NCI-H1417 treated with DMSO at 0.1 percent for 48 hours (cell line): ENCODE data around the gene BLOC1S4.
"Not testable (repeated sequence)": the region's sequence is repeated elsewhere in the genome, so short reads cannot be mapped to it uniquely, and the experiment has no call there.

Source experiments
- DNase-seq: peaks from one replicate; lab custom pipeline; 2025; lab: John Stamatoyannopoulos, UW

Gene BLOC1S4

DNA sequence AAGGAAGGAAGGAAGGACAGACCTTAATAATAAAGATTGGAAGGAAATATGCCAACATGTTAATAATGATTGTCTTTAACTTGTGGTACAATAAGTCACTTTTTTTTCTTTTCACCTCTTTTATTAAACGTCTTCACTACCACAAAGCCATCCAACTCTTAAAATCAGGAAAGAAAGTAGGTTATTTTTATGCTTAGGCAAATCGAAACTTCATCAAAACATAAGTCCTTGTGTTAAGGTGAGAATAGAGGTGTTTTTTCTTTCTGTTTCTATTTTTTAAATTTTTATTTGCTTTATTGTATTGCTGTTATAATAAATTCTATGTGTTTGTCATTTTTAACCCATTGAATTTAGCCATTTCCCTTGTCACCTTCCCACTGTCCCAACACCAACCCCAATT lies 26.5 kb downstream of the BLOC1S4 start:
- DNase-seq = no peak

DNA sequence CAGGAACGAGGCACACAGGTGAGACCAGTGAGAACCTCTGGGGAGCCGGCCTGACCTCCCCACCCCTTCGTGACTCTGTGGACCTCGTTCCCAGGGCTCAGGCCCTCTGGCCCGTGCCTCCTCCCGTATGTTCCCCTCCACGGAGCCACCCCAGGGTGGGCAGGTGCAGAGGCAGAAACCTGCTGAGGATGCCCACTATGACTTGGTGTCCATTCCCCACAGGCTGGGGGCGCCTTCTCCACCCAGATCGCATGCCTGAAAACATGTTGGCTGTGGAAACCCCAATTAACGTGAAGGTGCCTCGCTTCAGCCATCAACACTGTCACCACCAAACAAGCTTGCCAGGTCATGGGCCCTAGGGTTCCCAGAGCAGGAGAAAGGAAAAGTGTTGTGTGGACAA lies 27.0 kb downstream of the BLOC1S4 start:
- no peak for DNase-seq

DNA sequence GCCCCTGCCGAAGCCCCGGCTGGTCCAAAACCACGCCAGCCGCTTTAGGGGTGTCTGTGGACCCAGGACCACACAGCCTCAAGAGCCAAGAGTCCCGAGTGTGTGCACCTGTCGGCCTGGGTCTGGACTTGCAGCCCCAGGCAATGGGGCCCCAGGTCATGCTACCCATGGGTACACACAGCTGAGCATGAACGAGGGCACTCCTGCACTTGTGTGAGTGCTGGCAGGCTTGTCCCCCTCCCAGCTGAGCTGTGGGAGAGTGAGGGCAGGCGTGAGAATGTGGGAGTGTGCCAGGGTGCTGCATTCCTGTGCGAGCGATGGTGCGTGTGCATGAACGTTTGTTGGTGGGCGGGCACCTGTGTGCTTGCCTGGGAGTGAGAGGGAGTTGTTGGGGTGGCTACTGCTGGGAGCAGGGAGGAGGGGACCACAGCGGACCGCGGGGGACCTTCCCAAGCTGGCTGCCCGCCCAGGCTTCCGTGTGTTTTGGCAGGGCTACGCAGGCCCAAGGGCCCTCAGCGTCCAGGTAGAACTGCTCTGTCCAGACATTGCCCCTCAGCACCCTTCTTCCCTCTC lies 30.8 kb downstream of the BLOC1S4 start:
- DNase-seq = no peak

DNA sequence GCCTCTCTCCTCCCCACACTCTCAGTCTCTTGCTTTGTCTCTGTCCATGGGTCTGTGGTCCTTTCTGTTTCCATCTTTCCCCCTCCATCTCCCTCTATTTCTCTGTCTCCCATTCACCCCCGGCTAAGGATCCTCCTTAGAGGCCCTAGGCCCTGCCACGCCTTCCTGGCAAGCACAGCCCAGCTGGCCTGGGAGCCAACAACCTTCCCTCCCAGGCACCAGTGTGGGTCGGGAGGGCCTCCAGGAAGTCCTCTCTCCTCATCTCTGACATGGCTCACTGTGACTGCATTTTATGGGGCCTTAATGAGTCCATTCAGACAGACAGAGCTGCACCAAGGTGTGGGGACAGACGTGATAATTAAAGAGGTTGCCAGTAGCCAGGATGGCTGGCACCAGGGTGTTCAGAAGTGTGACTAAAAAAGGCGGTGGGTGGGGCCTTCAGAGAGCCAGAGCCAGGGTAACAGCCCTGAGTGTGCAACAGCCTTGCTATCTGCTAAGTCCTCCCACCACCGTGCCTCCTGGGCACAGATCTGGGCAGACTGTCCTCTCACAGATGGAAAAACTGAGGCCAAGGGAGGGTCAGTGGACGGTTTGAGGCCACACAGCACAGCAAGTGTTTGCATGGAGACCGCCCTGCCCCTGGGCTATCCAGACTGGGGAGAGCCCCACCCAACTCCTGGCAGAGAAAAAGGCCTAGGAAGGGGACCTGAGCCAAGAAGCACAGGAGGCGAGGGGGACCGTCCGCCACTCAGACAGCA lies 31.5 kb downstream of the BLOC1S4 start:
- DNase-seq = no peak

DNA sequence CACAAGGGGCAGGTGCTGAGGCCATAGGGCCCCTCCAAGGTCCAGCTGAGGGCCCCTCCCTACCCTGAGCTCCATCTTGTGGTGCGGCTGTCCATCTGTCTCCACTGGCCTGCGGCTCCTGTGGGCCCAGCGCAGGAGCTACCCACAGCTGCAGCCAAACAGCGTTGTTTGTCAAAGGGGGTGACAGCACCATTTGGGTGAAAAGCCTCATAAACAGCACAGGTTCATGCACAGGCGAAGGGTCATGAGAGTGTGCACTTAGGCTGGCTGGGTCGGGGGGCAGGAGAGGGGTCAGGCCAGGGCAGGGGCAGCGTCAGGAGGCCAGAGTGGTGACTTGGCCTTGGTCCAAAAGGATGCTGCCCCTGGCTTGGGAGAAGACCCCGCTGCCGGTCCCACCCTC lies 32.3 kb downstream of the BLOC1S4 start:
- DNase-seq = no peak

DNA sequence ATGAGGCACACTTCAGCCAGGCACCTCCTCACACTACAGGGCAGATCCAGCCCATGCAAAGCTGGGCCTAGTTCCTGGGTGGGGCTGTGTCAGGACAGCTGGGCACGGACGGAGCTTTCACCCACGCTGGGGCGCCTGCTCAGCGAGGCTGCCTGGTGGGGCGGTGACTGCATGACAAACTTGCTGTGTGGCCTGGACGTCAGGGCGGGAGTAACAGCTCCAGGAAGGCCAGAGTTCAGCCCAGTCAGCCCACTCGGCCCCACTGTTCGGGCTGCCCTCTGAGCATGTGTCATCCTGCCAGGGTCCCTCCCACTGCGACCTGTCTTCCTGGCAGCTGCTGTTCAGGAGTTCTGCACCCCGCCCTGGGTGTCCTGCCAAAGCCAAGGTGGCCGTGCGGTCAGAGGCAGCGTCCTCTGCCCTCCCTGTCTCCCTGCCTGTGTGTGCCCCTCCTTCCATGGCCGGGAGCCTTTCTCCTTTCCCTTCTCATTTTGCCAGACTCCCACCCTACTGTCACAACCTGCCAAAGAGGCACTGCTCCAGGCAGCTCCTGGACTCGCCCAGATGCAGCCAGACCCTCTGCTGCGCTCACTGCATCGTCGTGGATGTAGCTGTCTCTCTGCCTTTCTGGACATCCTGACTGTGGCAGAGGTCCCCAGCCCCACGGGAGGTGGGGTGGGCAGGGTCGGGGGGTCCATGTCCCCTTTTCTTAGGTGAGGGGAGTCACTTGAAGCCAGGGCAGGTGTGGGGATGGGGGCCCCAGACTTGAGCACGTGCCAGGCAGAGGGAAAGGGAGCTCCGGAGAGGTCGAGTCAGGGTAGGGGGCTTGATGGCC lies 33.6 kb downstream of the BLOC1S4 start:
- no peak for DNase-seq

DNA sequence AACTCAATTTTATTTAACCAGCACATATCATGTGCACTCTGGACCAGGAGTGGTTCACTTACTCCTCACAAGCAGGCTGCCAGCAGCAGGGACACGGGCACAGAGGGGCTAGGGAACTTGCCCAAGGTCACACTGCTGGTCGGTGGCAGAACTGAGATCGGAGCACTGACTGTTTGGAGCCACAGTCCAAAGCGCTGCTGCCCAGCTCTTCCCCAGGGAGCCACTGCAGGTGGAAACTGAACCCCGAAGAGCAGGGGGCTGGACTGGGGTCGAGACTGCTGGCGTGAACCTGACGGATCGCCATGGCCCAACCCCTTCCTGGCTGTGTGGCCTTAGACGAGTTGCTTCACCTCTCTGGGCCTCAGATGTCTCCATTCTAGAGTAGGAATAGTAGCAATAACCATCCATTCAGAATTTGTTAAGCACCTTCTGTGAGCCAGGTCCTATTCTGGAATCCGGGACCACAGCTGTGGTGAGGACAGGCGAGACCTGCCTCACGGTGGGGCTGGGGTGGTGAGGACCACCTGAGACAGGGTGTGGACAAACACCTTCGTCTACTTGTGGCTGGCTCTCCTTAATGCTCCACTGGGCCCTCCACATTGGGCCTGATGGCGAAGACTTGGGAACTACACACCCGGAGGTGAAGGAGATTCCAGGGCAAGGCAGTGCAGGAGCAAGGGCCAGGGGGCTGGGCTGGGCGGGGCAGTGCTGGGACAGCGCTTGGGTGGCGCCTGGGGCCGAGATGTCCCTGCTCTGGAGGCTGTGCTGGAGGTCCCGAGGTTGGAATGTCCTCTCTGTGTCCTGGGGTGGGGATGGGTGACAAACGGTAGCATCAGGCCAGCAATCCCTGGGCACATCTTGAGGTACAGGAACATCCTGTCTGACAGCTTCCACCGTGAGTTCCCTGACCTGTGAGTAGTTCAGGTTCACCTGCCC lies 34.6 kb downstream of the BLOC1S4 start:
- no peak for DNase-seq

DNA sequence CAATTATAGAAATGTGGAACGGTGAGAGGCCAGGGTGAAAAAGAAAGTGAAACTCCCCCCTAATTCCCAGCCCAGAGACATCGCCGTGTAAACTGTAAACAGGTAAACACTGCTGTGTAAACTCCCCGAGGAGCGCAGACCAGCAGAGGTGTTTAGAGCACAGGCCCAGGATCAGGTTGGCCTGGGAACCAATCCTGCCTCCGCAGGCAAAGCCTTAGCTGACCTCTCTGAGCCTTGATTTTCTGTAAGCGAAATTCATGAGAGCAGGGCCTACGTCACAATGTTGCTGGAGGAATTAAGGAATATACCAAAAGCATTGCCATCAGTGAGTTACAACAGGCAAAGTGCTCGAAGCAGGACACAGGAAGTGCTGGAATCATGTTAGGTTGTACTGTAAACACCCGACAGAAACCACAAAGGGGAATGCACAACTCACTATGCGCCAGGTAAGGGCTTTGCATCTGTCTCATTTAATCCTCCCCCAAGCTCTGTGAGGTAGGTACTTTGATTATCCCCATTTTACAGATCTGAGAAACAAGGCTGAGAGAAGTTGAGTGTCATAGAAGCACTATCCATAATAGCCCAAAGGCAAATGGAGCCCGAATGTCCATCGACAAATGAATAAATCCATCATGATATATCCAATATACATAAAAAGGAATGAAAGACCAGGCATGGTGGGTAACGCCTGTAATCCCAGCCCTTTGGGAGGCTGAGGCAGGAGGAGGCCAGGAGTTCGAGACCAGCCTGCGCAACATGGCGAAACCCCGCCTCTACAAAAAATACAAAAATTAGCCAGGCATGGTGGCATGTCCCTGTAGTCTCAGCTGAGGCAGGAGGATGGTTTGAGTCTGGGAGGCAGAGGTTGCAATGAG lies 35.9 kb downstream of the BLOC1S4 start:
- DNase-seq = no peak

DNA sequence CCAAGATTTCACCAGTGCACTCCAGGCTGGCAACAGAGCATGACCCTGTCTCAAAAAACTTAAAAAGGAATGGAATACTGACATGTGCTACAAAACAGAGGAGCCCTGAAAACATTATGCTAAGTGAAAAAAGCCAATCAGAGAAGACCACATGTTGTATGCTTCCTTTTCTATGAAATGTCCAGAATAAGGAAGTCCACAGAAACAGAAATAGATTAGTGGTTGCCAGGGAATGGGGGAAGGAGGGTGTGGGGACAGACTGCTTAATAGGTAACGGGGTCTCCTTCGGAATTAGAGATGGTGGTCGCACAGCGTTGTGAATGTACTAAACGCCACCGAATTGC lies 36.5 kb downstream of the BLOC1S4 start:
- no peak for DNase-seq

DNA sequence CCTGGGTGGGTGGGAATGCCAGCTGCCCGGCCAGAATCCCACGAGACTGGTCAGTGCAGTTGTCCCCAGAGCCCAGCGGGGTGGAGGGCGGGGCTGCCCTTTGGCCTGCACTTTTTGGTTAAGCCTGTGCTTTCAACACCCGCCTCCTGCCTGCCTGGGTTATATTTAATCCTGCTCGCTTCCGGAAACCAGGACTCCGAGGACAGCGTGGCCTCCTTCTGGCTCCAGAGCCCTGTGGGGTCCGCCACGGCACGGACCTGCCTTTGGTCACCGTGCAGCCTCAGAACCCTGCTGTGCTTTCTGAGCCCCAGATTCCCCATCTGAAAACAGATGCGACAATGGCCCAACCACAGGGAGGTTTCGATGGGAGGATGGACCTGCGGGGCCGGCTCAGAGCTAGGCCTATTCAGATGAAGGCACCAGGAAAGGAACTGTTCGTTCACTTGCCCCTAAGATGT lies 37.2 kb downstream of the BLOC1S4 start:
- no peak for DNase-seq

DNA sequence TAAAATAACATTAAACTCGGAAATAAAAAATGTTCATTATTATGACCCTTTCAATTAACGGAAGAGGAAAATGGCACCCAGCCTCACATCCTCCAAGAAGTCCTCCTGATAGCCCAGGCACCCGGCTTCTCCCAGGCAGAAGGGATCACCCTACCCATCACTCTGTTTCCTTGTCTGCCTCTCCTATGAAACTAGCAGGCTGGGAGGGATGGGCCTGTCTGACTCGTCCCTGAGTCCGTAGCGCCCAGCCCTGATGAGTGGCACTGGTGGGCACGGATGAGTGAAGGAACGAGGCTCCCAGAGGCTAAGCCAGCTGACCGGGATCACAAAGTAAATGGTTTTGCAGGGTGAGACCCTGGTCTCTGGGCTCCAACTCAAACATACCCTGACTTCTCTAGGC lies 37.9 kb downstream of the BLOC1S4 start:
- DNase-seq = no peak

DNA sequence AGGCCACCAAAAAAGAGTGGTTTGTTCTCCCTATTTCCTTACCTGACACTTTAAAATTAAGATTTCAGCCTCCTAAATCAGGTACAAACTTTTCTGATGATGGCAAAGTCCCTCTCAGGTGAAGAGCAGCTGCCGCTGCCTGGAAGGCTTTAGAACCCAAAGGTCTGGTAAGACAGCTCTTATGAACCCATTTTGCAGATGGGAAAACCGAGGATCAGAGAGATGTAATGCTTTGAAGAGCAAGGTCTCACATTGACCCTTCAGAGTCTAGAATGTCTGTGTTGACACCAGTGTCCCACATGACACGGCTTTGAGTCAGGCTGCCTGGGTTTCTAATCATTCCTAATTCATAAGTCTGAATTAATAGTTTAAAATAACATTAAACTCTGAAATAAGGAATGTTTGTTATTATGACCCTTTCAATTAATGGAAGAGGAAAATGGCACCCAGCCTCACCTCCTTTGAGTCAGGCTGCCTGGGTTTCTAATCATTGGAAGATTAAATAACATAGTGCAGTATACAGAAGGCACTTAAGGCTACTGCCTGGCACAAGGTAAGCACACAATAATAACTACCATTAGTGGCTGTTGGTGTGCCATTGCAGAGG lies 38.6 kb downstream of the BLOC1S4 start:
- no peak for DNase-seq

DNA sequence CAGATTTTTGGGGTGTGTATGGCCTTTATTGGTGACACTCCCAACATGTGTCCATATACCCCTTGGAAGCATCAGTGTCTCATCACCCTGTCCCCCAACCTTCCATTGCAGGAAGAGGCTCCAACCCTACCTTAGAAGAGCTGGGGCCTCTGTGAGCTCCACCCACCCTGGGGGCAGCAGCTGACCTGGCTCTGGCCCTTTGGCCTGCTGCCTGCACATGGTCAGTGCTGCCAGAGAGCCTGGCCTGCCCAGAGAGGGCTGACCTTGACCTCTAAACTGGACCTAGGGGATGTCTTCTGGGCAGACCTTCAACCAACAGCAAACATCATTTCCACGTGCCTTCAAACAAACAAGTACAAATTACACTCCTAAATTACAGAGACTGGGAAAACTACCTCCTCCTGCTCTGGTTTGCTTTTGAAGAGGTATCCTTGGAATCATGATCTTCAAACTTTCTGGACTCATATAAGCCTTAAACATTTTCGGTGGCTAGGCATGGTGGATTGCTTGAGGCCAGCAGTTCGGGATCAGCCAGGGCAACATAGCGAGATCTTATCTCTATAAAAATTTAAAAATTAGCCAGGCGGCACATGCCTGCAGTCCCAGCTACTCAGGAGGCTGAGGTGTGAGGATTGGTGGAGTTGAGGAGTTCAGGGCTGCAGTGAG lies 39.2 kb downstream of the BLOC1S4 start:
- DNase-seq = no peak

DNA sequence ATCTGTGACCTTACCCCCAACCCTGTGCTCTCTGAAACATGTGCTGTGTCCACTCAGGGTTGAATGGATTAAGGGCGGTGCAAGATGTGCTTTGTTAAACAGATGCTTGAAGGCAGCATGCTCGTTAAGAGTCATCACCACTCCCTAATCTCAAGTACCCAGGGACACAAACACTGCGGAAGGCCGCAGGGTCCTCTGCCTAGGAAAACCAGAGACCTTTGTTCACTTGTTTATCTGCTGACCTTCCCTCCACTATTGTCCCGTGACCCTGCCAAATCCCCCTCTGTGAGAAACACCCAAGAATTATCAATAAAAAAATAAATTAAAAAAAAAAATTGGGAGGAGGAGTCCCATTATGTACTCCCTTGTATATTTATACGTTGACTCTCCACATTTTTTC lies 40.4 kb downstream of the BLOC1S4 start:
- DNase-seq = not testable (repeated sequence)

DNA sequence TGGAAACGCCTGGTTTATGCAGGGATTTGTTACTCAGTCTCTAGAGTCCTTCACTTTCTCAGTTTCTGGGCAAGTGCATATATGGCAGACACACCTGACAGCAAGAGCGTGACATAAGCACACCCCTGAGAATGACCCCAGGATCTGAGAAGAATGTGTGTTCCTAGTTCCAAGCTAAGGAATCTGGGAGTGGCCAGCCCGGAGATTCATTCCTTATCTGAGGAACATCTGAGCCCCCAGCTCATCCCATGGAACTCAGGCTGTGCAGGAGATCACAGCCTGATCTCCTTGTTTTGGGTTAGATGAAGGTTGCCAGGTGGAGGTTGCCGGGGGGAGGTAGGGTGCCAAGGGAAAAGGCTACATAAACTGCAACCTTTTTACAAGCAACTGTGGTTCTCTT lies 42.8 kb downstream of the BLOC1S4 start:
- no peak for DNase-seq

DNA sequence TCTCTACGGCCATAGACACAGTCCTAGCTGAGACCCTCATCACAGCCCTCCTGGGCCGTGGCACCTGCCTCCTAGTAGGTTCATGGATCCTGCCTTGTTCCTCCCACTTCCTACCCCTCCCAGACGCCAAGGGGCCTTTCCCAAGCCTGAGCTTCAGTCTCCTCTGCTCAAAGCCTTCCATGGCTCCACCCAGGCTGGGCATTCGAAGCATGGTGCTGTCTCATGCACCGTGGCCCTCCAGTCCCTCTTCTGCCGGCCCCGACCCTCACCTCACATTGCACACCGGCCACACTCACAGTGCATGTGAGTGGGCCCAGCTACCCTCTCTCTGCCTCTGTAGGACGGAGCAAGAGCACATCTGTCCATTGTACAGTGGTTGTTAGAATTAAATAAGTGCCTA lies 44.9 kb downstream of the BLOC1S4 start:
- no peak for DNase-seq

DNA sequence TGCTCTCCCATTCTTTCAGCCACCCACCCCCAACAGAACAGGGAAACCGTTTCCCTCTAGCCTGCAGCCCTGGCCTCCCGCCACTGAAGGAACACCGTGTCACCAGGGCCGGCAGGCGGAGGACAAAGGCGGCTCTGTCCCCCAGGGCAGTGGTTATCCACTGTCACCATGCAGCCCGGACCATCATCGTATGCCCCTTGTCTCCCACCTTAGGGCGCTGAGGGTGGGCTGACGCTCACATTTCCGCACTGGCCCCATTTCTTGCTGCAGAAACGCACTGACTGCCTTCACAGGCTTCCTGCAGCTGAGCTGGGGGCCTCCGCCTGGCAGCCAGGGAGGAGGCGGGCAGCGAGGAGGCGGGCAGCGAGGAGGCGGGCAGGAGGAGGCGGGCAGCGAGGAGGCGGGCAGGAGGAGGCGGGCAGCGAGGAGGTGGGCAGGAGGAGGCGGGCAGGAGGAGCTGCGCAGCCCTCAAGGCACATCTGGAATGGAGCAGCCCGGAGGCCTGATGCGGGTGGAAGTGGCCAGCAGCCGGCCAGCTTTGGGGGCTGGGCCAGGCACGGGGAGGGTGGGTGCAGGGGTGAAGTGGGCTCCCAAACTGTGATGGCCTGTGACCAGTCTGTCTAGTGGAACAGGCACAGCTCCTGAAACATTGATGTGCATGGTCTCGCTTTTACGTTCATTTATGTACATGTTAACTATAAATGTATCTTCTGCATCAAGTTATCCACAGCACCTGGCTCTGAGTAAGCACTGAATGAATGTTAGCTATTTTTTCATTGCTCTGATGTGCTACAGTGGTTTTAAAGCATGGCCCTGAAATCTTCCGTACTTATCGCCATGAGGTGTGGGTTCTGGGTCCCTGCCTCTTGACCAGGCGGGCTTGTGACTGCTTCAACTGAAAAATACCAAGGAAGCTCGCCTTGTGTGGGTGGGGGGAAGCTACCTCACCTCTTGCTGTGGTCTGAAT lies 46.0 kb downstream of the BLOC1S4 start:
- DNase-seq = no peak

DNA sequence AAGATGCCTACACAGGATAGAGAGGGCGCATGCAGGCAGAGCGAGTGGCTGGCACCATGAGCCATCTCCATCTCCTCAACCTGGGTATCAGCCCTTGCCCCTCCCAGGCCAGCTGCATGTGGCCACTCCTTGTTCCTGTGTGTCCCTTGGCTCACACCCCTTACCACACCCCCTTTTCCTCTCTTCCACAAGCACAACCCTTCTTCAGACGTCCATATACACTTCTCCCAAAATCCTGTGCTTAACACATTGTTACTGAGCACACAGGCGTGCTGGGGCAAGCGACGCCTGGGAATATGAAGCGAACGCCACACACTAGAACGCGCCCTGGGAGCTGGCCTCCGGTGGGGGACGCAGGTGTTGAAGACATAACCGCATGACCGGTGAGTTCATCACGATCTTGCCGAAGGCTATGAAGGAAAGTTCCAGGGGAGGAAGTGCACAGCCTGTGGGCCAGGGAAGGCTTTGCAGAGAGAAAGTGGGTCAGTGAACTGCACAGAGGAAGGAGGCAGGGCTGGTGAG lies 47.4 kb downstream of the BLOC1S4 start:
- no peak for DNase-seq
